Kidney epithelial cell (primary cell): Measurements from ENCODE around the gene CDC5L. TPM values are rescaled to one million over a fixed set of nuclear protein-coding genes. Genes with fewer than 3 reads are reported as not detected.

ENCODE experiments used
- DNase-seq: peaks from one replicate; pipeline ENCODE4 v3.0.0-alpha.2; 2010; ENCODE audit warnings: low read depth
- H3K27me3 ChIP-seq: 2 replicates; pipeline ENCODE4 v1.6.0; 2011; ENCODE audit warnings: low read length; ENCODE audit not compliant: control insufficient read depth, insufficient read depth
- H3K36me3 ChIP-seq: 2 replicates; pipeline ENCODE4 v1.5.1; 2011; ENCODE audit warnings: low read length; ENCODE audit not compliant: control insufficient read depth, insufficient read depth
- H3K4me3 ChIP-seq: 2 replicates; pipeline ENCODE4 v1.5.1; 2011; ENCODE audit warnings: low read depth, mild to moderate bottlenecking, control low read depth, low read length
- total RNA-seq: library from RNA; depleted of rRNA; stranded (reverse); fragments of >200 nt; gene quantifications from 2 replicates; pipeline ENCODE4 v1.2.3, GENCODE V29; 2015
- TF ChIP-seq, protein P1 (sequence below): IDR thresholded peaks from 2 replicates; pipeline ENCODE4 v1.5.1; 2011; ENCODE audit warnings: mild to moderate bottlenecking, moderate library complexity, low read length, control low read depth, inconsistent platforms; ENCODE audit not compliant: insufficient read depth, poor library complexity, severe bottlenecking

The CDC5L gene
- total RNA-seq, 1 donor from 2014 or later: 24.9 TPM

DNA sequence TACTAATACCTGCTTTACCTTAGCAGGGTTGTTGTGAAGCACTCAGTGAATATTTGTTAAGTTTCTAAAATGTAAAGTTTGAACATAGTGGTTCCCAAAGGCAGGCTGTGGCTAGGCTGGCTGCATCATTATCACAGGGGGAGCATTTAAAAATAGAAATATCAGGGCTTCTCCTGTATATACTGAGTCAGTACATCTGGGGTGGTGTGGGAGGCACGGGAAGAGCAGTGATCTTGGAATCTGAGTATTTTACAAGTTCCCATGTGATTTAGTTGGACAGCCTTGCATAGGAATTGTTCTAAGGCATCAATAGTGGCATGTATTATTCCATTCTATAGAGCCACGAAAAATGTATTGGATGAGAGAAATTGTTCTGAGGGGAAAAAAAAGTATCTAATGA, 8.0 kb downstream of the CDC5L start:
- no peak for DNase-seq
- Histone ChIP-seq H3K4me3 (no peak overlapping the region), H3K27me3 (no peaks in the 10 kb centered on the region), H3K36me3 (no peaks in the 10 kb centered on the region)
- TF ChIP-seq, protein P1, sequence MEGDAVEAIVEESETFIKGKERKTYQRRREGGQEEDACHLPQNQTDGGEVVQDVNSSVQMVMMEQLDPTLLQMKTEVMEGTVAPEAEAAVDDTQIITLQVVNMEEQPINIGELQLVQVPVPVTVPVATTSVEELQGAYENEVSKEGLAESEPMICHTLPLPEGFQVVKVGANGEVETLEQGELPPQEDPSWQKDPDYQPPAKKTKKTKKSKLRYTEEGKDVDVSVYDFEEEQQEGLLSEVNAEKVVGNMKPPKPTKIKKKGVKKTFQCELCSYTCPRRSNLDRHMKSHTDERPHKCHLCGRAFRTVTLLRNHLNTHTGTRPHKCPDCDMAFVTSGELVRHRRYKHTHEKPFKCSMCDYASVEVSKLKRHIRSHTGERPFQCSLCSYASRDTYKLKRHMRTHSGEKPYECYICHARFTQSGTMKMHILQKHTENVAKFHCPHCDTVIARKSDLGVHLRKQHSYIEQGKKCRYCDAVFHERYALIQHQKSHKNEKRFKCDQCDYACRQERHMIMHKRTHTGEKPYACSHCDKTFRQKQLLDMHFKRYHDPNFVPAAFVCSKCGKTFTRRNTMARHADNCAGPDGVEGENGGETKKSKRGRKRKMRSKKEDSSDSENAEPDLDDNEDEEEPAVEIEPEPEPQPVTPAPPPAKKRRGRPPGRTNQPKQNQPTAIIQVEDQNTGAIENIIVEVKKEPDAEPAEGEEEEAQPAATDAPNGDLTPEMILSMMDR: no peak

DNA sequence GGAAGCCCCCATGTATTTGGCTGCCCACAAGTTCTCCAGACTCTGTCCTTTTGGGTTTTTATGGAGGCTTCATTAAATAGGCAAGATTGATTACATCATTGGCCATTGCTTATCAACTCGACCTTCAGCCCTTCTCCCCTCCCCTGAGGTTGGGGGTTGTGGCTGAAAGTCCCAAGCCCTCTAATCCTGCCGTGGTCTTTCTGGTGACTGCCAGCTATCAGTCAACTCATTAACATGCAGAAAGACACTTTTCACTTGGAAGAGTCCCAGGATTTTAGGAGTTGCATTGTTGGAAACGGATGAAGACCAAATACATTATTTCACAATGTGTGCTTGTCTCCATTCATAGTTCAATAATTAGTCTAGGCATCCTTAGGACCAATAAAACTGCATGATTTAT, 9.5 kb downstream of the CDC5L start:
- H3K4me3 ChIP-seq: no peak overlapping the region
- no peak for DNase-seq
- no peaks in the 10 kb centered on the region for H3K27me3 ChIP-seq
- peaks cover 2% of the 10 kb centered on the region for H3K36me3 ChIP-seq
- TF ChIP-seq, protein P1: no peak

DNA sequence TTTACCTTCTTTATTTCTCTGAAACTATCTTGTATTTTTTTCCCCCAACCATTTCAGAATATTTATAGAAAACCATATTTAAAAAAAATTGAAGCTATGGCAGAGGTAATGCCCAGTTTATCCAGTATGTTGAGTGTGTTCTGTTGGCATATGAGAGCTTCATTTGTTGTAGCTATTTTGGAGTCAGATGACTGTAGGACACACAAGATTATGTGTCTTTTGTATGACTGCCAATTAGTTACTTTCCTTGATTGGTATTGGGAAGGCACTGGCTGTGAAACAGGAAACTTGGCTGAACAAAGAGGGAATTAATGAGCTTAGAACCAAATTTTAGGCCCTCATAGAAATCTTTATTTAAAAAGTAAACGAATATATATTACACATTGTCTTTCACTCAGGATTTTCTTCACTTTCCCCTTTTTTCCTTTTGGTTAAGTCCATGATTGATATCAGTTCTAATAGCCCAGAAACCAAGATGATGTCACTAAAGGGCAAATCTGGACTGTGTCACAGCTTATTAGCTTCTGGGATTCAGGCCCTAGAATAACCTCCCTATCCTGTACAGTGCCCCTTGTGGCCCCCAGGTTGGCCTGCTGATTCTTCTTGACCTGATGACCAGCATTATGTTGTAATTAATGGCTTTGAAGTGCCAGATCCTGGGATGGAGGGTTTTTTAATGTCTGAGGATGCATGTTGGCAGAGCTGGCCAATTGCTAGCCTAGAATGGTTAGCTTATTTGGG, 10.1 kb downstream of the CDC5L start:
- no peak for DNase-seq
- TF ChIP-seq, protein P1: no peak
- Histone ChIP-seq H3K4me3 (no peak overlapping the region), H3K36me3 (peaks cover 2% of the 10 kb centered on the region), H3K27me3 (no peaks in the 10 kb centered on the region)

DNA sequence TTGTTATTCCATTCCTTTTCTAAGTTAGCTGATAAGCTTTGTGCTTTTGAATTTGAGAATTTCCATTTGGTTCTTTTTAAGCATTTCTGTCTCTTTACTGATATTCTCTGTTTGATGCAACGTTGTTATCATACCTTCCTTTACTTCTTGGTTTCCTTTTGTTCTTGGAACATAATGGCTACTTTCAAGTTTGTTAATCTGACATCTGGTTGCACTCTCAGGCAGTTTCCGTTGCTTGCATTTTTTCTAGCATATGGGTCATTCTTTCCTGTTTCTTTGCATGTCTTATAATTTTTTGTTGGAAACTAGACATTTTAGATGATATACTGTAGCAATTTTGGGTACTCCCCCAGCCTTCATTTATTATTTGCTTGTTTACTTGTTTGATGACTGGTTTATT, 12.5 kb downstream of the CDC5L start:
- no peaks in the 10 kb centered on the region for H3K27me3 ChIP-seq
- no peak for DNase-seq
- H3K4me3 ChIP-seq: no peak overlapping the region
- TF ChIP-seq, protein P1: no peak
- H3K36me3 ChIP-seq: peaks cover 3% of the 10 kb centered on the region

DNA sequence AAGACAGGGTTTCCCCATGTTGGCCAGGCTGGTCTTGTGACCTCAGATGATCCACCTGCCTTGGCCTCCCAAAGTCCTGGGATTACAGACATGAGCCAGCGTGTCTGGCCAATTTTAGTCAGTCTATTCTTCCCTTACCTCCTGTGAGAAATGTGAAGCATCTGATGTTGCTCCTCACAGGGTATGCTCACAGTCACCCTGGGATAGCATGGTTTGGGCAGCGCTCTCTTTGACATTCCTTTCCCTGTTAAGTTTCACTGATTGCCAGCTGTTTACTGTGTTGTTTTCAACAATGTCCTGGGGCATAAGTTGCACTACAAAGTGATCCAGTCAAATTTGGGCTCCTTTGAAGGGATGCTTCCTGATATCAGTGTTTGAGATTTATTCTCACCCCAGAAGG, 13.1 kb downstream of the CDC5L start:
- Histone ChIP-seq H3K27me3 (no peaks in the 10 kb centered on the region), H3K36me3 (peaks cover 3% of the 10 kb centered on the region), H3K4me3 (no peak overlapping the region)
- TF ChIP-seq, protein P1: no peak
- DNase-seq: no peak

DNA sequence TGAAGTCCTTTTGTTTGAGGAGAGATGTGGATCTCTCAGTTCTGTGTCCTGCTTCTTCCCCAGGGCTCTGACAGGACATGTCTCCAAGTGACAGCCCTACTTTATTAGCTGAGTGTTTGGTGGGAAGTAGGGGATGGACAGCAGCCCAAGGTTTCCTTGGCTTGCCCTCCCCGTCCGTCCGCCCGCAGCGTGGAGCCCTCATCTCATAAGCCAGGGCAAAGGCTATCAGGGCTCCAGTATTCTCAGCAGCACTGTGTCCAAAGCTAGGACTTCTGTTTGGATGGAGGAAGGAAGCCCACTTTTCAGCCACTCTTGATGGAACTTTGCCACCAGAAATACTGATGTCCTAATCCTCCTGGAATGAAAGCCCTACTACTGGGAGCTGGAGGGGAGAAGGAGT, 13.6 kb downstream of the CDC5L start:
- DNase-seq: no peak
- TF ChIP-seq, protein P1: no peak
- Histone ChIP-seq H3K4me3 (no peak overlapping the region), H3K36me3 (peaks cover 3% of the 10 kb centered on the region), H3K27me3 (no peaks in the 10 kb centered on the region)
